Bladder microvascular endothelial cell (primary cell): ENCODE measurements around the gene USP27X. TPM values are rescaled to one million over a fixed set of nuclear protein-coding genes. Genes with fewer than 3 reads are reported as not detected.

Experiments
- total RNA-seq: library from RNA; depleted of rRNA; stranded (reverse); fragments of >200 nt; gene quantifications from 2 replicates; pipeline ENCODE4 v1.2.3, GENCODE V29; 2014

The USP27X gene
- 2.1 and 4.4 TPM in 2 replicates for total RNA-seq

GRCh38 chrX:49878834-49879655 lies at the start of gene USP27X:
TSS of gene USP27X (plus strand) at chrX:49879484. CDS start at chrX:49880308, 824 bp downstream.

DNA sequence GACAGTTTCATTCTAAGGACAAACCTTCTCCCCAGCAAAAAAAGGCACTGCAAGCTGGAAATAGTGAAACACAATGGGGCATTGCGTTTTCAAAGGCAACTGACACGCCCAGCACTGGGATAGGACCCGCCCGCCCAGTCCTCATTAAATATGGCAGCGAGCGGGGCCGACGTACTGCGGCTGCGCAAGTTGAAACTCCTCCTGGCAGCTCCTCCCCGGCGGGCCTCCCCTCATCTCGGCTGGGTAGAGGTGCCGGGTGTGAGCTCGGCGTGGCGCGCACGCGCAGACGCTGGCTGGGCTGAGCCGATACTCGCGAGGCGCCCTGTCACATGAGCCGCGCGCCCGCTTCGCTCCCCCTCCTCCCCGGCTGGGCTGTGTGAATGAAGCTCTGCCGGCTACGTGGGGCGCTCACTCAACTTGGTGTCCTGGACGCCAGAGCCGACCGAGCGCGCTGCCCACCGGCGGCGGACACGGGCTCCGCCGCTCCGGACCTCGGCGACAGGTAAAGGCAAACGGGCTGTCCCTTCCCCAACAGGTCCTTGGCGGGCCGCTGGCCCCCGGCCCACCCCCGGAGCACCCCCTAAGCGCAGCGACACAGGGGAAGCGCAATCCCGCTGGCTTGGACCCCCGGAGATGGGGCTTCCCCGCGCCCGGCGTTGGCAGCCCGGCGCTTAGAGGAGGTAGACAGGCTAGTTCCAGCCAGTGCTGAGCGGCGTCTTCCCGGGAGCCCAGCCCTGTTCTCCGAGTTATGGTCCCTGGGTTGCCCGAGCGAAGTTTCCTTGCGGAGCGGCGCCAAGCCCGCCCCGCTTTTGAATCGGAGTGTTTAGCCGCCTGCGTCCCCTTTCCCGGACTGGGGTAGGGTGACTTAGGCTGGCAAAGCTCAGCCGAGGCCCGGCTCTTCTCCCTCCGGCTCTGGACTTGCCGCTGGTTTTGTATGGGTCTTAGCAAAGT lies 43.3 kb downstream of the USP27X start, which contains the start of gene CLCN5:
Gene CLCN5, plus strand, starts transcription at position 306 of the 951 bp plus-strand sequence. CDS start 2,703 bp downstream, outside the sequence.

Other genes with a start within 250 kb of the USP27X start
- gene PAGE1, start 183.5 kb upstream of the USP27X start, total RNA-seq = not detected in 2 replicates
- not detected in 2 replicates for gene PAGE4, start 50.2 kb upstream of the USP27X start, total RNA-seq
- gene CLCN5, start 43.1 kb downstream of the USP27X start, total RNA-seq = 5.2 and 8.1 TPM in 2 replicates